HG02759 (cell line): ENCODE data around the gene OR6B2.

Source experiments
- ATAC-seq: cut with Tn5 transposase; IDR thresholded peaks from one replicate; pipeline ENCODE4 v1.9.1; 2021; ENCODE audit warnings: mild to moderate bottlenecking, moderate library complexity; ENCODE audit not compliant: unreplicated experiment

OR6B2 gene

DNA sequence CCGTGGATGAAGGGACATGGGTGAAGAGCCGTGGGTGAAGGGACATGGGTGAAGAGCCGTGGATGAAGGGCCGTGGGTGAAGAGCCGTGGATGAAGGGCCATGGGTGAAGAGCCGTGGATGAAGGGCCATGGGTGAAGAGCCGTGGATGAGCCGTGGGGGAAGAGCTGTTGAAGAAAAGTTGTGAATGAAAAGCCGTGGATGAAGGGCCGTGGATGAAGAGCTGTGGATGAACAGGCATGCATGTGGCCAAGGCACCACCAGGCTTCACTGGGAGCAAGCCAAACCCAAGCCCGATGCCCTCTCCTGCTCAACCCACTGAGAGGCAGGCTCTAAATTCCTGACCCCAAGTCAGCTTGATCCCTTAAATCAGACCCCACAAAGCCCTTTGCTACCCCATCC, 12.5 kb upstream of the OR6B2 start:
- ATAC-seq, result no peak

DNA sequence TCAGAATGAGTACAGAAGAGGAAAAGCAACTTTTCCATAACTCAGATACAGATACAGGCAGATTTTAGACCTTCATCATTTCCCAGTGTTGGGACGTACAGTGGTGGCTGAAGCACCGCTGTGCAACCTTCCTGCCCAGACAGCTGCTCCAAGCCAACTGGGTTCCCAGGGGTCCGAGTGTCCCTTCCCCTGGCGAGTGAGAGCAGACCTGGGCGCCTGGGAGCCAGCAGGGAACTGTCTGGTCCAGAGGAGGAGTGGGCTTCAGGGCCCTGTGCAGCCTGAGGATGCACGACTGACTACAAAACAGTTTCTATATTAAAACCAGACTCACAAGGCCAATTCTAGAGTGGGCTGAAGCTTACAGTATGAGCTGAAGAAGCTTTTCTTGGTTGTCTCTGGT, 11.1 kb upstream of the OR6B2 start:
- ATAC-seq, result no peak

- no peak for ATAC-seq
Measured at GRCh38 chr2:240037358-240037757, 7.1 kb upstream of the OR6B2 start.

- no peak for ATAC-seq
Measured at GRCh38 chr2:240033330-240033678, 3.1 kb upstream of the OR6B2 start.

- ATAC-seq, result no peak
Measured at GRCh38 chr2:240032406-240033329, 2.4 kb upstream of the OR6B2 start.

DNA sequence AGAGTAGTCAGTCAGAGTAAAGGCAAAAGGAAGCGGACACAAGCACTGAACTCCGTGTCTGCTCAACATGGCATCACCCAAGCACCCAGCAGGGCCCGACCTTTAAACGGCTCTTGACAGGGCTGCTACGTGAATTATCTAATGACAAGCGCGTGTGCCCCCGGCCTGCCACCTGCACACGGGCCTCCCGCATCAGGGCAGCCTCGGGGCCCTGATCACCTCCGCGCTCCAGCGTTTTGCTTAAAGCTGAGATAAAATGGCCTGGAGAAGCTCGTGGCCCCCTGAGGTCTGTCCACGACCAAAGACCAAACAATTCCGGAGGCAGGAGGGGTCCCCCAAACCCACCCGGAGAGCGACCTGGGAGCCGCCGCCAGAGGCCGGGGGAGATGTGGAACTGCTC, 5.5 kb downstream of the OR6B2 start:
- peak; percentile 12 for ATAC-seq

- no peak for ATAC-seq
Measured at GRCh38 chr2:240023792-240024191, 6.4 kb downstream of the OR6B2 start.

- ATAC-seq, result peak; percentile 32
Measured at GRCh38 chr2:240021488-240022104, 8.6 kb downstream of the OR6B2 start.

DNA sequence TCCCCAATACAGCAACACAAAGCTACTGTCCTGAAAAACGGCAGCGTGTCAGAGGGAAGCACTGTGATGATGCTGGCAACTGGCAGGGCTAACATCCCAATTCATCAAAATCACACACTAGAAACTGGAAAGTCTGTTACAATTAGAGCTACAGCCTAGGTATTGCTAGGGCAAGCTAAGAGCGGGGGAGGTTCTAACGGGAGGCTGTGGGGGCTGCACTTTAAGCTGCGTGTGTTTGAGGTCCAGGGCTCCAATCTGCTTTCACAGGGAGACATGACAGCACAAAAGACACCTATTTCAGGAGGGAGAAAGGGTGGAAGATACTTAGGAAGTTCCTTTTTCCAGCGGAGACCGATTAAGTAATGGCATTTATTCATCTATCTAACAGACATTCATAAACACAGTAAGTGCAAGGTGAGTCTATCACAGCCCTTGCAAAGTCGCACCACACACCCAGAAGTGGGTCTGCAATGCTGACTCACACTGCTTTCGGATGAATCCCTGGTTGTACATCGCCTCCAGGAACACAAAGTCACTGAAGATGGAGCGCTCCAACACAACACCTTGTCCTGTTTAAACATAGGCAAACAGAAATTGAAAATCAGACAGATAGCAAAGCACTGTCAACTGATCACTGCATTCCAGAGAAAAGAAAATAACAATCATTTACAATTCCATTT, 12.0 kb downstream of the OR6B2 start:
- no peak for ATAC-seq

- ATAC-seq, result no peak
Measured at GRCh38 chr2:240014327-240014726, 15.9 kb downstream of the OR6B2 start.

DNA sequence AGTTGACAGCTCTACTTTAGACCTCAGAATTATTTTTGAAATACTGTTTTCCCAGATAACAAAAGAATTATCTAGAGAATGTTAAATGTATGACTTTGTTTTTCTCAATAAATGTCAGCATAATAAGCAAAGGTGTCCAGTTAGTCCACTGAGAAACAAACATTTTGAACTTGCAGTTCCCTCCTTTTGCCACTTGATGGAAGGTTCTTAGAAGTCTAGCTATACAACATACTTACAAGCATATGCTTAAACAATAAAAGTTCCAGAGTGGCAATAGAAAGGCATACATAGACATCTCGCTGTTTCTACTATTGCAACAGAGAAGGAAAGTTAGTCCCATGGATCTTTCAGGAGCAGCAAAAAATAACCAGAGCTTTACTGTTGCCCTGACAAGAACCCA, 16.9 kb downstream of the OR6B2 start:
- ATAC-seq, result no peak

DNA sequence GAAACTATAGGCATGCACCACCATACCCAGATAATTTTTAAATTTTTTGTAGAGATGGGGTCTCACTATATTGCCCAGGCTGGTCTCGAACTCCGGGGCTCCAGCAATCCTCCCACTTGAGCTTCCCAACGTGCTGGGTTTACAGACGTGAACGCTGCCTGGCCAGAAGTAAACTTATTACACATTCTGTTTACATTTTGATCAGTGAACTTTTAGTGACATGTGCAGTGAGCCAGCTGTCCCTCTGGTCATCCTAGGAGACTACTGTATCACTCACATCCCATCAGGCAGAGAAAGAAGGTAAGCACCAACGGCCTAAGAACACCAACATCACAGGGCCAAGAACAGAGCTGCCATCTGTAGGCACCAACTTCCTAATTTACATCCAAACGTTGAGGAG, 27.2 kb downstream of the OR6B2 start:
- no peak for ATAC-seq

- no peak for ATAC-seq
Measured at GRCh38 chr2:240000671-240001070, 29.6 kb downstream of the OR6B2 start.

- ATAC-seq, result no peak
Measured at GRCh38 chr2:239997686-239998409, 32.4 kb downstream of the OR6B2 start.

DNA sequence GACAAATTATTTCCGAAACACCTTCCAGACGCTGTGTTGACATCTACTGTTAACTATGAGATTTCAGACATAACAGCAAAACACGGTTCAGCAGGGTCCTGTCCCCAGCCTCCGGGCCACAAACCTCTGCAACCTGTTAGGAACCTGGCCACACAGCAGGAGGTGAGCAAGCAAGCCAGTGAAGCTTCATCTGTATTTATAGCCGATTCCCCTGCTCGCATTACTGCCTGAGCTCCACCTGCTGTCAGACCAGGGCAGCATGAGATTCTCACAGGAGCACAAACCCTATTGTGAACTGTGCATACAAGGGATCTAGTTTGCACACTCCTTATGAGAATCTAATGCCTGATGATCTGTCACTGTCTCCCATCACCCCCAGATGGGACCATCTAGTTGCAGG, 36.1 kb downstream of the OR6B2 start:
- no peak for ATAC-seq

DNA sequence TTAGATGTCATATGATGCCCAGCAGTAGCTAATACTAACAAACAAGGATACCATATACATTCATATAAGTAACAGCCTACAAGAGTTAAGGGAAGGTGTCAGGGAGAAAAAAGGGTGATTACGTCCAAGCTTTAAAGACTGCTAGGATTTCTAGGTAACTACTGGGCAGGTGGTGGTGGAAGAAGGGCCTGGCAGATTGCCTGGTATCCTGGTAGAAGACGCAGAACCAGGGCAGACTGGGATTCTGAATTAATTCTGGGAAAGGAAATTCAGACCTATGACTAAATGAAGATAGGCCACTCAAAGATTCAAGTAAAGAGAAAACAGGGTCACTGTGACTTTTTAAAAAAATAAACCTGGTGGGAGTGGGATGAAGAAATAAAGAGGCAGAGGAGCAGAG, 36.9 kb downstream of the OR6B2 start:
- ATAC-seq, result no peak

GRCh38 chr2:239991689-239992314, 38.4 kb downstream of the OR6B2 start:
- ATAC-seq, result no peak

GRCh38 chr2:239990966-239991365, 39.3 kb downstream of the OR6B2 start:
- ATAC-seq, result no peak

DNA sequence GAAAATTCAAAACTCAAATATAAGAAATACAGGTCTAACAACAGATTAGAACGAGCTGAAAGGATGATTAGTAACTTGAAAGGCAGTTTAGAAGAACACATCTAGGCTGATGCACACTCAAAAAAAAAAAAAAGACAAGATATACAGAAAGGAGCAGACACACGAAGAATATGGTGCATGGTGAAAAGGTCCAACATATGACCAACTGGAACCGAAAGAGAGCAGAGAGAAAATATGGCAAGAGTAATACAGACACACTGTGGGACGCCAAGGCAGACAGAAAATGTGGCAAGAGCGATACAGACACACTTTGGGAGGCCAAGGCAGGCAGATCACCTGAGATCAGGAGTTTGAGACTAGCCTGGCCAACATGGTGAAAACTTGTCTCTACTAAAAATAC, 44.9 kb downstream of the OR6B2 start:
- no peak for ATAC-seq

DNA sequence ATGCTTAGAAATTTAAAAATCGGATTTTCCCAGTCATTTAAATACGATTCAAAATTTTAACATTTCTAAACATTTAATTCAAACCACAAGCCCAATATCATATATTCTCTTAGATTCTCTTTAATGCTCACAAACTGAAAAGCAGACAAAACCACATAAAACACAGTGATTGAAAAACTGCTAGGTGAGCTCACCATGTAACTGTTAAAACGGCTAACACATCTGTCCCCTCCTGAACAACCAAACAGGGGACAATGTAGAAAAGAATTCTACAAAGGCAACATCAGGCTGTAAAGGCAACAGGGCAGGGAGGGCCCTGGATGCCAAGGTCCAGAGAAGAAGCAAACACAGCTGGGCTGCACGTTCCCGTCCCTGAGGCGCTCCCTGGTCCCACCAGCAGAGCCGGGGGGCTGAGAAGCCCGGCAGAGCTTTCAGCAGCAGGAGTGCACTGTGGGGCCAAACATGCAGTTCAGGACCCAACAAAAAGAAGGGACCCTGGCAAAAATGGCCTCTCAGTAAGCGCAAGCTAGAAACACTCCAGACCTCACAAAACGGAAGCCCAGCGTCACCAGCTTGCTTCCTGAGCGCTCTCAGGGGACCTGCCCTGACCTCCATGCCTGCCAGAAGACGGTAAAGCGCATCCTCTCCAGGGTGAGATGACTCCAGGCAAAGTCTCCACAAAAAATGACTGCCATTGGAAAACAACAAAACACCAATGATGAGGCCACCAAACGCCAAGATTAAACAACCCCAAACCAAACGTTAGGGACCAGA, 45.6 kb downstream of the OR6B2 start:
- no peak for ATAC-seq
